Activated T-cell treated with anti-CD3 and anti-CD28 coated beads for 1 hour (primary cell): Measurements from ENCODE around the gene ITGAE.

Experiments used
- DNase-seq: peaks from one replicate; pipeline ENCODE4 v3.0.0-alpha.2; 2020; ENCODE audit warnings: low read depth

ITGAE gene

DNA sequence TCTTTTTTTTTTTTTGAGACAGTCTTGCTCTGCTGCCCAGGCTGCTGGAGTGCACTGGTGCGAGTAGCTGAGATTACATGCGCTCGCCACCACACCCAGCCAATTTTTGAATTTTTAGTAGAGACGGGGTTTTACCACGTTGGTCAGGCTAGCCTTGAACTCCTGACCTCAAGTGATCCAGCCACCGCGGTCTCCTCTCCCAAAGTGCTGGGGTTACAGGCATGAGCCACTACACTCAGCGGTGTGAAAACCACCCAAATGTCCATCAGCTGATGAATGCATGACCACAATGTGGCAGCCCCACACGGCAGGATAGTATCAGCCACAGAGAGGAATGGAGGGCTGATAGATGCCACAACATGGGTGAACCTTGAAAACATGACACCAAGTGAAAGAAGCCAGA is 107.2 kb downstream of the ITGAE start:
- no peak for DNase-seq

DNA sequence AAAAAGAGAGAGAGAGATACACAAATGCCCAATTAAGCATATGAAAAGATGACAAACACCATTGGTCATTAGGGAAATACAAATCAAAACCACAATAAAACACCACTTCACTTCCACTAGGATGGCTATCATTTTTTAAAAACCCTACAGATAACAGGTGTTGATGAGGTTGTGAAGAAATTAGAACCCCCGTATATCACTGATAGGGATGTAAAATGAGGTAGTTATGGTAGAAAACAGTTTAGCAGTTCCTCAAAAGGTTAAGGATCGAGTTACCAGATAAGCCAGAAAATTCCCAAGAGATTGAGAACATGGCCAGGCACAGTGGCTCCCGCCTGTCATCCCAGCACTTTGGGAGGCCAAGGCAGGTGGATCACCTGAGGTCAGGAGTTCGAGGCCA is 107.8 kb downstream of the ITGAE start:
- DNase-seq: no peak

DNA sequence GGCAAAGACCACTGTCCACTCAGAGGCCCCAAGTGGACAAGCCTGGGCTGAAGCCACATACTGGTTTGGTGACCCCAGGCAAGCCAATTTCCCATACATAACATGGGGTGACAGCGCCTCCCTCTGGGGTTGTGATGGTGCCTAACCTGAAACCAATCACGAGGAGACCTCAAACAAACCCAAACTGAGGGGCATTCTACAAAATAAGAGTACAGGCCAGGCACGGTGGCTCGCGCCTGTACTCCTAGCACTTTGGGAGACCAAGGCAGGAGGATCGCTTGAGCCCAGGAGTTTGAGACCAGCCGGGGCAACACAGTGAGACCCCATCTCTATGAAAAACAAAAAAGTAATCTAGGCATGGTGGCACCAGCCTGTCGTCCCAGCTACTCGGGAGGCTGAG is 108.6 kb downstream of the ITGAE start:
- no peak for DNase-seq

DNA sequence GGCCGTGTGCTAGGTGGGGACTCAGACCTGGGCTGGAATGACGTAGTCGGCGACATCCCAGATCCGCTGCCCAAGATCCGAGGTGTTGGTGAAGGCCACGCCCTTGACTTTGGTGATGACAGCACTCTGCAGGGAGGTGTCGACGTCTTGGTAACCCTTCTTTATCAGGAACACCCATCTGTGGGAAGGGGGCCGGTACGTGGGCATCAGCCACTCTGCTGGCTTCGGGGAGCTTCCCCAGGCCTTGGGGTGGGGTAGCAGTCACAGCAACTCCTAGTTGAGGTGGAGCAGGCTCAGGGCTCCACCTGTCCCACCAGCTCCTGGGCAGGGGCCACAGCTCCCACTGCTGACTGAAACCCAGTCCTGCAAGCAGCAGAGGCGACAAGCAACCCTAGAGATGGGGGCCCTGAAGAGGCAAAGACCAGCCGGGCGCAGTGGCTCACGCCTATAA is 109.3 kb downstream of the ITGAE start:
- no peak for DNase-seq

DNA sequence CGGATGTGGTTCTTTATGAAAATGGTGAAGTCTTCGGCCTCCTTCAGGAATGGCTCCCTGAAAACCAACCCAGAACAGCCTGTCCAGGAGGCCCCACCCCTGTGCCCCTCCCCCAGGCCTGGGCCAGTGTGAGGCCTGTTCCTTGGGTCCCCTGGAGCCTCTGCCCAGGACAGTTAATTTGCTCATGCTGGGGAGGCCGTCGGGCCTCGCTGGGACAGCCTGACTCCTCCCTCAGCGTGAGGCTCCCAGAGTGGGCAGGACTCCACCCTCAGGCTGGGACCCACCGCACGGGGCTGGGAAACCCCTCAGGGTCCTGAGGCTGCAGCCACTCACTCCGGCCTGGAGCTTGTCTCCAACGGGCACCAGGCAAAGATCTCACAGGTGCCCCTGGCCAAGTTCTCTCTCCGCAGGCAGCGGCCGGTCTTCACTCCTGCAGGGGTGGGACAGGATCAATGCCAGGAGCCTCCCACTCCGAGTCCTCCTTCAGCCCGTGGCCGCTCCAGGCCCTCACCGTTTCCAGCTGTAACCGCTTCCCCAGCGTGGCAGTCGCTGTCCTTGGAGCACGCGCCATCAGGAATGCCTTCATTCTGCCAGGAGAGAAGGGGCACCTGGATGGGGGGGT is 110.8 kb downstream of the ITGAE start:
- DNase-seq: no peak

DNA sequence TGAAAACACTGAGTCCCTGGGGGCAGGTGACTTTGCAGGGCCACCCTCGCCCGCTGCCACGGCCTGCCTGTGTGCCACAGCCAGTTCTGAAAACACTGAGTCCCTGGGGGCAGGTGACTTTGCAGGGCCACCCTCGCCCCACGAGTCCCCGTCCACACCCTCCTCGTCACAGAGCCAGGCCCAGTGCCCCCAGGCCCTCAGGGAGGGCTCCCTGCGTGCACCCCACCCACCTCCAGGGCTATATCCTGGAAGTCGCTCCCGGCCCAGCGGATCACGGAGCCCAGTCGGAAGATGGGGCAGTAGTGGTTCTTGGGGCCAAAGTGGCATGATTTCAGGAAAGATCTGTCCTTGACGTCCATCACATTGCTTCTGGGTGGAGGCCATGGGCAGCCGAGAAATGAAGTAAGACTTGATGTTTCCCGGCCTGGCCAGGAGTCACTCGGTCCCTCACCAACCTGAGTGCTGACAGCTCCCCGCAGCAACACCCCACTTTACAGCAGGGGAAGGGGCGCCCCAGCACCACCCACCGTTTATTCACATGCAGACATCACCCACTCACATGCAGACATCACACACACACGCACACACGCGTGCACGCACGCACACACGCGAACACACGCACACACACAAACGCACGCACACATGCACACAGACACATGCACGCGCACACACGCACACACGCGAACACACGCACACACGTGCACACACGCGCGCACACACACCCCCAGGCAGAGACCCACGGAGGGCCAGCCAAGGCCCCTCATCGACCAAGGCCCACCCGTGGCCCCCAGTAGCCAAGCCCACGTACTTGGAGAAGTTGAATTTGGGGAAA is 111.5 kb downstream of the ITGAE start:
- DNase-seq: no peak

DNA sequence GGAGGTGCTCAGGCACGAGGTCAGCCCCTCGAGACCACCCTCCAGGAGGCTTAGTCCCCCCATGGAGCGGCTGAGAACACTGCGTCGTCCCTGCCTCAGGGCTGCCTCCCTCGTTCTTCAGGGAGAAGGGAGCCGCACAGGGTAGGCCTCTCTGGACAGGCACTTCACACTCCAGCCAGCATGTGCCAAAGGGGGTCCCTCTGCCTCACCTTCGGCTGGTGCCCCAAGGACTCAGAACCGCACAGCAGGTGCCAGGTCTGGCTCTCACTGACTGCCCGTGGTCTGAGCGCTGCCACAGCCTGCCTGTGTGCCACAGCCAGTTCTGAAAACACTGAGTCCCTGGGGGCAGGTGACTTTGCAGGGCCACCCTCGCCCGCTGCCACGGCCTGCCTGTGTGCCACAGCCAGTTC is 112.1 kb downstream of the ITGAE start:
- DNase-seq: no peak

DNA sequence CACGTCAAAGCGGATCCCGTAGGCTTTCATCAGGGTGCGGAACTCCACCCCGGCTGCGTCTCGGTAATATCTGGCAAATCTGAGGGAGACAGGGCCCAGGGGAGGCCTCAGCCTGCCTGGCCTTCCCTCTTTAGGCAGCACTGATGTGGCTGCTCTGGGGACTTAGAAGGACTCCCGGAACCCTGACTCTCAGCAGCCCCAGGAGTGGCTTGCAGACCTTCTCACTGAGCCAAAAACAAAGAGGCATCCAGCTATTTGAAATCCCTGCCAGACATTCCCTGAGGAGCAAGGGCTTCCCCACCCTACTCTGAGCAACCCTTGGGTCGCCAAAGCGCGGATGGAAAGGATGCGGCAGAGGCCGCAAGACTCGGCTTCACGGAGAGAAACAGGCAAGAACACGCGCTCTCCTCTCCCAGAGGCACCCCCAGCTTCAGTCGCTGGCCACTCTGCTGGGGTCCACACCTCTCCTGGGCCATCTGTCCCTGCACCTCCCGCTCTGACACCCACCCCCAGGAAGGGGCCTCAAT is 112.9 kb downstream of the ITGAE start:
- DNase-seq: no peak

DNA sequence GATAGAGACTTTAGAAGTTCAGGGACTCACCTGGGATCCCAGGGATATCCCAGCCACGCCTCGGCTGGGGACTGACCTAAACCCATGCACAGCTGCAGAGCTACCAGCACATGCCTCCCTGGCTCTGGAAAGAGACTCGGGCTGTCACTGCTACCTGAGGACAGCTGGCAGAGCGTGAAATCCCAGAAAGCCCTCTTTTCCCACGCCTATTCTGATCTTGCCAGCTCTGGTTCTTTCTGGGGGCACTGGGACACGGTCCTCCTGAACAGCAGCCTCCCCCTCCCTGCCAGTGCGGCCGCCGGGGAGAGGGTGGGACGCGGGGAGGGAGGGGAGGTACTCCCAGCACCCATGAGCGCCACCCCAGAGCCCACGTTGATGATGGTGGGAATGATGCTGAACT is 115.8 kb downstream of the ITGAE start:
- DNase-seq: no peak

DNA sequence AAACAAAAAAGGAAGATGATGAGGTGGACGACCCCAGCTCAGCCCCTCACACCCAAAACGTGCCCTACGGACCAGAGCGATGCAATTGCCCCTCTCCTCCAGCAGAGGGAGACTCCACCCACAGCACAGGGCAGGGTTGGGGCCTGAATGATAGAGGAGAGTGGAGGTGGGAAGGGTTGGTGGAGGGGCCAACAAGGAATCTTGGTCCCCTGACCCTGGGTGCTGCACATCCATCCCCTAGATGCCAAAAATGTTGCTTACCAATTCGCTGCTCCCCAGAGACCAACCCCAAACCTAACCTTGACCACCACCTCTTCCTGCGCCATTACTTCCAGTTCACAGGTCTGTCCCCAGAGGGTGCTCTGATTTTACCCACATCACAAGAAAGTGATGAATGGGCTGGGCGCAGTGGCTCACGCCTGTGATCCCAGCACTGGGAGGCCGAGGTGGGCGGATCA is 117.9 kb downstream of the ITGAE start:
- DNase-seq: peak; percentile 47

DNA sequence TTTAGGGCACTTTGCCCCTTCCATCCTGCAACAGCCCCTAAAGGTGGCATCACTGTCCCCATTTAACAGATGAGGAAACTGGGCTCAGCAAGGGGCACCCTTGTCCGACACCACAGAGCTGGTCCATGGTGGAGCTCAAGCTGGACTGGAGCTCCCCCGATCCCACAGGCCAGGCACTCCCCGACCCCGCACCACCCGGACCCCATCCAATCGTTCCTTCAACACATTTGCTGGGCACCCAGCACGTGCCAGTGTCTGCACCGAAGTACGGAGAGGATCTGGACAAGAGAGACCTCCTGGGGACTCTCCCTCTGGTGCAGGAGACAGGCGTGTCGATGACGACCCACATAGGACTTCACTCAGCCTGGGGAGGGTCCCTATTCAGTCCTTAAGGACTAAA is 119.0 kb downstream of the ITGAE start:
- DNase-seq: no peak

DNA sequence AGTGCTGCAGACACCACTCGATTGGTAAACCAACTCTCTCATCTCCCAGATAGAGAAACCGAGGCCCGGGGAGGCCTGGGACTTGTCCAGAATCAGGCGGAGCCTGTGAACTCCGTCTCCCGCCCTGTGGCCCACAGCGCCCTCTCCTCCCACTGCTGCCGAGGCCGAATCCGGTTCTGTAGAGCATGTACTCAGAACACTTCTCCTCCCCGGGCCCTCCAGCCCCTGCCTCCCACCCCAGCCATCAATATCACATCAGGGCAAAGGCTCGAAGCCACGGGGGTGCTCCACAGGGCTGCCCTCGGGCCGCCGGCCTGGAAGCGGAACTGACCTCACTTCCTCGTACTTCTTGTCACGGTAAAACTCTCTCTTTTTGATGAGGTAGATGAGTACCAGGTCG is 119.4 kb downstream of the ITGAE start:
- no peak for DNase-seq

DNA sequence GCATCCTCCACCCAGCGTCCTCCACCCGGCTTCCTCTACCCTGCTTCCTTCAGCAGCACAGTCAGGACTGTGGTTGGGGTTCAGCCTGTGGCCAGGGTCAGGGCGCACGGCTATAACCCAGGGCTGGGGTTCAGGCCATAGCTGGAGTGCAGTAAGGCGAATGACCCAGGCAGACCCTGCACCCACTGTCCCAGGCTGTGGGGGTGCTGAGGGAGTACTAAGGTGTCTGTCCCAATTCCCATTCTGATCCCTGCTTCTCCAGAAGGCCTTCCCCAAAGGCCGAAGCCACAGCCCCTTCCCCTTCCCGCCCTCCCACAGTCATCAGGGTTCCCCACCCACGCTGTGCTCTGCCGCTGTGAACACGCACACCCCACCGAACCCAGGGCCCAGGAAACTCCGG is 119.9 kb downstream of the ITGAE start:
- no peak for DNase-seq

DNA sequence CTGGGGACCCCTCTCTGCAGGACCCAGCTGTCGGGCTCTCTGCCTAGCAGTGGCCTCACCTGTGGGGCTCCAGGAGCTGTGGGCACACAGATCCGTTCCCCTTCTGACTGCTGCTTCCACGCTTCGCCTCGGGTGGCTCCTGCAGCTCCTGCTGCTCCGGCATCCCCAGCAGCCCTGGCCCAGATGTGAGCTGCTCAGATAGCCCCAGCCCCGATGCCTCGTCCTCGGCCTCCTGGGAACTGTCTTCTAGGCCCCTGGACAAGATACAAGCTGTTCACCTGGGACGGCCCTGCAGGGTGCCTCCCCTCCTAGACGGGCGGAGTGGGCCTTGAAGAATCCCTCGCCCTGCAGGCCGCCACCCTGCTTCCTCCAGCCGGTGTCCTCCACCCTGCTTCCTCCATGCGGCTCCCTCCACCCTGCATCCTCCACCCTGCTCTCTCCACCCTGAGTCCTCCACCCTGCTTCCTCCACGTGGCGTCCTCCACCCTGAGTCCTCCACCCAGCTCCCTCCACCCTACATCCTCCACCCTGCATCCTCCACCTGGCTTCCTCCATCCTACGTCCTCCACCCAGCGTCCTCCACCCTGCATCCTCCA is 121.4 kb downstream of the ITGAE start:
- no peak for DNase-seq

DNA sequence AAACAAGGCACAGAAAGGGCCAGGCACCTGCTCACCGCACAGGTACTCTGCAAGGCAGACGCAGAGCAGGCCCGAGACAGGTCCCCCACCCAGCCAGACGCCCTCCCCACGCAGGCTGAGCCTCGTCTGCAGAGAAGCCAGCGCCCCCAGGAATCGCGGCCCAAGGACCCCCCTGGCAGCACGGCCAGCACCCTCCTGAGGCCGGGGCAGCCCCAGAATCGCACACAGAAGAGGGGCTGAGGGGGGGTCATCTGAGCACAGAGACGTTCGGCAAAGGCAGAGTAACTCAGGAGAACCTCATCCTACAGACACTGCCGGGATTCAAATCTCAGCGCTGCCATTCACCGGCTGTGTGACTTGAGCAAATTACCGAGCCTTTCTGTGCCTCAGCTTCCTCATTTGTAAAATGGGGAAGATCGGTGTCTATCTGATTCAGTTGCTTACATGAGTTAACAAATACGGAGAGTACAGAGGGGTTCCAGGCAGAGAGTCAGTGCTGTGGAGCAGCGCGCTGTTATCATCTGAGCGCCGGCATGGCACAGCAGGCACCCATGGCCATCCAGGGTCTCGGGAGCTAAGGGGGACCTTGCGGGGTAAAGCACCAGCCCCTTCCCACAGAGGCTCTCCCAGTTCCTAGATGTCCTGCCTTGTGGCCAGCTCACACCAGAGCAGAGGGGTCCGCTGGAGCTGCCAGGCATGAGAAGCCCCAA is 122.0 kb downstream of the ITGAE start:
- no peak for DNase-seq

DNA sequence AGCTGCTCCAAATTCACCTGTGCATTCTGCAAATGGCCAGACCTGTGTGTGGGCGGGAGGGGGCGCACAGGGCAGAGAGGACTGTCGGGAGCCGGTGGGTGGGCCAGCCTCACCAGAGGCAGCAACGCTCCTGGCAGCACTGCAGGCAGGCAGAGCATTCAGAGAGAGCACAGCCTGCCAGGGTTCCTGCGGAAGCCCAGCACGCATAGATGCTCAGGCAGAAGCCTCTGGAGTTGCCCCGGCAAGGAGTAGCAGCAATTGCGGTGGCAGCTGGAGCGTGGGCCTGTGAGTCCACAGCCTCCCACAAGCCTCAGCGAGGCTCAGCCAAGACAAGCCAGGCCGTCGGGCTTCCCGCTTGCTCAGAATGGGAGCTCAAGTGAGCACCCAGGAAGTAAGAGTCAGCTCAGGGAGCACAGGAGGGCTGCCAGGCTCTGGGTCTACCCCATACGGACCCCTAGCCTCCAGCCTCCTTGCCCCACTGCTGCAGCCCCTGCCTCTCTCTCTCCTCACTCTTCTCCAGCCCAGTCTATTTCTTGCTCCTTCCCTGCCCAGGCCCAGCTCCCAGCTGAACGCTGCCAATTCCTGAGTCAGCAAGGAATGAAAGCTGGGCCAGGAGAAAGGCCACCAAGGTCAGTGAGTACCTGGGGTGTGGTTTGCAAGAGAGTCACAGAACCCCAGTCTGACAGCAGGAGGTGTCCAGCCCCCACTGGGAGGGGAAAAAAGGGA is 122.7 kb downstream of the ITGAE start:
- no peak for DNase-seq

DNA sequence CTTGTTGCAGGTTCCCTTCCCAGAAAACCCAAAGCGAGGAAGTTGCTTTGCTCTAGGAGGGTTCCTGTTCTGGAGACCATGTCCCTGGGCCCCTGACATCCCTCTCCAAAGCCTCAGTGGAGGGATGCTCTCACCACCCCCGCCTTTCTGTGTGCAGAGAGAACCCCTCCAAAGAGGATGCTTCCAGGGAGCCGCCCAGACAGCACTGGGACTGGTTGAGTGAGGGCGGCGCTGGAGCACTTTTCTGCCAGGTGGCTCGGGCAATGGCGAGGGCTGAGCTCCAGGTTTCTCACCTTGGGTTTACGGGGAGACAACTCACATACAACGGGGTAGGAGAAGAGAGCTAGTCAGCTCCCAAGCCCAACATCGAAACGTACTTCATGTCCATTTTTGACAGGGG is 125.1 kb downstream of the ITGAE start:
- DNase-seq: no peak

DNA sequence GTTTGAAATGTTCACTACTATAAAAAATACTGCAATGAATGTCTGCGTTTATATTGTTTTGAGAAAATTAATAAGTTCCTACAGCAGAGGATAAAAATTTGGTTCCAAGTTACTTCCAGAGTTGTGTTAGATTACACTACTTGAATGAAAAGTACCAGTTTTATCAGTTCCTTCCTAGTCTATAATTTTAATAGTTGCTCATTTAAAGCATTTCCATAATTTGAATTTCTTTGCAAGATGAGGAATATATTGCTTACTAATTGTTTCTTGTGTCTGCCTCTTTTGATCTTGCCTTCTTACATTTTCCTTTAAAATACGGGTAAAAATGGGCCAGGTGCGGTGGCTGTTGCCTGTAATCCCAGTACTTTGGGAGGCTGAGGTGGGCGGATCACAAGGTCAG is 128.4 kb downstream of the ITGAE start:
- no peak for DNase-seq

DNA sequence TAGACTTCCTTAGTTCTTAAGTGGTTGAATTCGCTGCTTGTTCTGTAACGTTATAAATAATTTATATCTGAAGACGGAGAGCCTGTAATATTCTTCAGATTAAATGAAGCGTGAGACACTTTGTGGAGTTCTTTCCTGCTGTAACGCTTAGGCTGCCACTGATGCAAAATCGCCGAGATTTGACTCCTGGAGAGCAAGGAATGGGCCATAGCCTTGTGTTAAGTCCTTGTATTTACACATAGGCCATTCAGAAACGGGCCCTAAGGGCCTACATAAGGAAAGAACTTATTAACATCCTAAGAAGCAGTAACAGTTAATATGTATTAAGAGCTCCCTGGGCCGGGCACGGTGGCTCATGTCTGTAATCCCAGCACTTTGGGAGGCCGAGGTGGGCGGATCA is 131.4 kb downstream of the ITGAE start:
- no peak for DNase-seq

DNA sequence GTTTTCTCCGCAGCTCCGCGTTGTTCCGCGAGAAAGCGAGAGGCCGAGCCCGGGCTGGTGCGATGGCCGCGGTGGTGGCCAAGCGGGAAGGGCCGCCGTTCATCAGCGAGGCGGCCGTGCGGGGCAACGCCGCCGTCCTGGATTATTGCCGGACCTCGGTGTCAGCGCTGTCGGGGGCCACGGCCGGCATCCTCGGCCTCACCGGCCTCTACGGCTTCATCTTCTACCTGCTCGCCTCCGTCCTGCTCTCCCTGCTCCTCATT is 132.0 kb downstream of the ITGAE start:
- DNase-seq: no peak

DNA sequence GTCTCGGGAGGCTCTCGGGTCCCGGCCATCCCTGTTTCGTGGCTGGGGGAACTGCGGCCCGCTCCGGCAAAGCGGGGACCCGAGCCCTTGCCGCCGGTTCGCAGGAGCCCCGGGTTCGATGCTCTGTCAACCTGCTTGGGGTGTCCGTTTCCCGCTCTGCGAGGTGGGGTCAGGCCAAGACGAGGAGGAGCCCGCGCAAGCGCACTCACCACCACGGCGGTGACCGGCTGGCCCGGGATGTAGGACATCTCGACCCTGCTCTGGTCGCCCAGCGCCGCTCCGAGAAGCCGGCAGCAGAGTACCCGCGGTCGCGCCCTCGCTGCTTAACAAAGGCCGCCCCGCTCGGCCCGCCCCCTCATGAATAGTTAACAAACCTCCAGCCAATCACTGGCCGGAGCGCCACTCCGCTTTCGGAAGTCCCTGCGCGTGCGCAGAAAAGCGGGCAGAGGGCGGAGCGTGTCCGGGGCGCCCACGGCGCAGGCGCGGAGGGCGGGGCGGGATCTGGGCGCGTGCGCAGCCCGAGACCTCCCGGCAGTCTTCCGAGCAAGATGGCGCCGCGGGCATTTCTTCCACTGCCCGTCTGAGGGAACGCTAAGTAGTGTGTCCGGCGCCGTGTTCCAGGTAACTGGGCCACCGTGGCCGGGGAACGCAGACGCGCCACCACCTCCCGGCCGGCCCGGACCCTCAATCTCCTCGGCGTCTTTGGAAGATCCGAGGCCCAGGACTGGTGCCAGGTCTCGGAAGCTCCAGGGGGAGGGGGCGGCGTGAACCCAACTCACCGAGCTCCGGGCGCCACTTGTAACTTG is 132.5 kb downstream of the ITGAE start, which contains the start of the genes EMC6 and TAX1BP3:
EMC6 (plus strand) TSS at position 534 of the 806 bp plus-strand sequence. CDS start 335 bp downstream, outside the sequence.
TAX1BP3 (minus strand) TSS at position 300 of the 806 bp plus-strand sequence; CDS start at position 248, 52 bp downstream.
- peak; percentile 100 for DNase-seq
